ENCODE data around the gene PCSK5. TPM values are rescaled to one million over a fixed set of nuclear protein-coding genes. Genes with fewer than 3 reads are reported as not detected.

PCSK5 gene
- polyA plus RNA-seq, 1 donor (not counting 4 experiments of a cell fraction or from before 2014, with no cell fraction given), result 1.9 TPM

DNA sequence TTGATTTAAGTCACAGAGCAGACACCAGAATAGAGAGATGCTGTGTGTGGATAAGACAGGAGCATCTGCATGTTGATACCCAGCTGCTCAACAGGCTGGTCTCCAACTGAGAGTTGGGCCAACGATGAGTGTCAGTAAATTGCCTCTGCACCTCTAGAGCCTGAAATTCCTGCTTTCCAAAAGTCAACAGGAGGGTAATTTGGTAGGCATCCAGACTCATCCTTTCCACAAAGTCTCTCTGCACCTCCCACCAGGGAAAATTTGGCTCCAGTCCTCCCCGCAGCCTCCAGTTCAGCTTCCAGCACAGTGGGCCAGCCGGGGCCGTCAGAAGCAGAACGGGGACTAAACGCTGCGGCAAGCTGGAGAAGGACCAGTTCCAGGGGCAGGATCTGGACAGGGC, 366.8 kb downstream of the PCSK5 start:
- DNase-seq (ENCODE audit: low read depth, low spot score) (no peak), FAIRE-seq (no peak)
- peaks cover 4% of the 10 kb centered on the region for H3K27me3 ChIP-seq (ENCODE audit: control insufficient read depth, extremely low read depth, insufficient read depth, low read length)
- H3K27ac ChIP-seq (ENCODE audit: control insufficient read depth, insufficient read depth, low read length), result no peak overlapping the region
- no peaks in the 10 kb centered on the region for H3K79me2 ChIP-seq (ENCODE audit: control insufficient read depth, insufficient read depth, low read length)
- peaks cover 6% of the 10 kb centered on the region for H3K4me1 ChIP-seq (ENCODE audit: control insufficient read depth, extremely low read depth, insufficient read depth, low read length)
- H3K36me3 ChIP-seq (ENCODE audit: control insufficient read depth in 2 of 2, extremely low read depth in 1 of 2, insufficient read depth in 2 of 2, low read length in 2 of 2), result no peaks in the 10 kb centered on the region
- dilution Hi-C loops (cut with MboI; ENCODE audit: extremely low pct_ligation_motif_present, low sequenced_read_pairs), result no loop called here
- H3K4me2 ChIP-seq (ENCODE audit: control insufficient read depth, extremely low read depth, insufficient read depth, low read depth, low read length), result no peak overlapping the region
- H3K9me1 ChIP-seq (ENCODE audit: control insufficient read depth, extremely low read depth, insufficient read depth, low read length), result no peaks in the 10 kb centered on the region
- no peak overlapping the region for H3K4me3 ChIP-seq (ENCODE audit: control insufficient read depth in 2 of 3, extremely low read depth in 1 of 3, insufficient read depth in 2 of 3, low read depth in 1 of 3, low read length in 3 of 3)
- TF ChIP-seq EZH2 (IDR thresholded peaks at IDR 0.05; ENCODE audit: low read length), result no peak
- TF ChIP-seq, protein P1, sequence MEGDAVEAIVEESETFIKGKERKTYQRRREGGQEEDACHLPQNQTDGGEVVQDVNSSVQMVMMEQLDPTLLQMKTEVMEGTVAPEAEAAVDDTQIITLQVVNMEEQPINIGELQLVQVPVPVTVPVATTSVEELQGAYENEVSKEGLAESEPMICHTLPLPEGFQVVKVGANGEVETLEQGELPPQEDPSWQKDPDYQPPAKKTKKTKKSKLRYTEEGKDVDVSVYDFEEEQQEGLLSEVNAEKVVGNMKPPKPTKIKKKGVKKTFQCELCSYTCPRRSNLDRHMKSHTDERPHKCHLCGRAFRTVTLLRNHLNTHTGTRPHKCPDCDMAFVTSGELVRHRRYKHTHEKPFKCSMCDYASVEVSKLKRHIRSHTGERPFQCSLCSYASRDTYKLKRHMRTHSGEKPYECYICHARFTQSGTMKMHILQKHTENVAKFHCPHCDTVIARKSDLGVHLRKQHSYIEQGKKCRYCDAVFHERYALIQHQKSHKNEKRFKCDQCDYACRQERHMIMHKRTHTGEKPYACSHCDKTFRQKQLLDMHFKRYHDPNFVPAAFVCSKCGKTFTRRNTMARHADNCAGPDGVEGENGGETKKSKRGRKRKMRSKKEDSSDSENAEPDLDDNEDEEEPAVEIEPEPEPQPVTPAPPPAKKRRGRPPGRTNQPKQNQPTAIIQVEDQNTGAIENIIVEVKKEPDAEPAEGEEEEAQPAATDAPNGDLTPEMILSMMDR (optimal IDR thresholded peaks at IDR 0.05 in 1 of 3, IDR thresholded peaks at IDR 0.05 in 1 of 3, conservative IDR thresholded peaks at IDR 0.05 in 1 of 3; ENCODE audit: extremely low read depth in 1 of 3, insufficient read depth in 2 of 3, low read length in 3 of 3), result no peak
- no peaks in the 10 kb centered on the region for H3K9me3 ChIP-seq (ENCODE audit: control insufficient read depth, low read depth, low read length)
- no peak overlapping the region for H3K9ac ChIP-seq (ENCODE audit: control insufficient read depth, extremely low read depth, insufficient read depth, low read length)
- no peak overlapping the region for H2AFZ ChIP-seq (ENCODE audit: control insufficient read depth, low read length)
- no peaks in the 10 kb centered on the region for H4K20me1 ChIP-seq (ENCODE audit: control insufficient read depth, extremely low read depth, insufficient read depth, low read length)

DNA sequence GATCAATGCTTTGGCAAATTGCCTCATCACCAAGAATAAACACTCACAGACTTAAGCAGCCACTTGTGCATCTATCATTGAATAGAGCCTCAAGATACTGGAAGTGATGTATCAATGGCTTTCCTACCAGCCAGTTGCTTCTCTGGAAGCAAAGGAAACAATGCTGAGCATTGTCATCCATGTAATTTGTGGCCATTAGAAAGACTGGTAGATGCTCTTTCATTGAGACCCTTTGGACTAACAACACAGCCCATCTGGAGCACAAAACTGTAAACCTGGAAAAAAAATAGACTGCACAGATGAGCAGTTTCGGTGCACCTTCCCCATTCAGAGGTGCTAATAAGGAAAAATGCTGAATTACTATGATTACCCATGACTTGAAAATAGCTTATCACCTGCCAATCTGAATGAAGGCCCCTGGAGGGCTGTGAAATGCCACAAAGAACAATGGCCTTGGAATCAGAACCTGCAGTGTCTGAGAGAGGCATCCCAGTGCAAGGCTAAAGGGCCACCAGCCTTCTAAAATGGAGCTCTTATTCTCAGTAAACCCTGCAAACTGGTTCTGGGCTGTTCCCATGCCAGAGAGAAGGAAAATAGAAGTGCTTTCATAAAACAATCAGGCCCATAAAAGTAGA, 376.3 kb downstream of the PCSK5 start:
- Histone ChIP-seq H3K27me3 (ENCODE audit: control insufficient read depth, extremely low read depth, insufficient read depth, low read length) (no peaks in the 10 kb centered on the region), H4K20me1 (ENCODE audit: control insufficient read depth, extremely low read depth, insufficient read depth, low read length) (no peaks in the 10 kb centered on the region), H3K79me2 (ENCODE audit: control insufficient read depth, insufficient read depth, low read length) (no peaks in the 10 kb centered on the region), H2AFZ (ENCODE audit: control insufficient read depth, low read length) (no peak overlapping the region), H3K4me3 (ENCODE audit: control insufficient read depth in 2 of 3, extremely low read depth in 1 of 3, insufficient read depth in 2 of 3, low read depth in 1 of 3, low read length in 3 of 3) (no peak overlapping the region), H3K4me2 (ENCODE audit: control insufficient read depth, extremely low read depth, insufficient read depth, low read depth, low read length) (no peak overlapping the region), H3K4me1 (ENCODE audit: control insufficient read depth, extremely low read depth, insufficient read depth, low read length) (peaks cover 11% of the 10 kb centered on the region), H3K27ac (ENCODE audit: control insufficient read depth, insufficient read depth, low read length) (no peak overlapping the region), H3K9ac (ENCODE audit: control insufficient read depth, extremely low read depth, insufficient read depth, low read length) (no peak overlapping the region), H3K36me3 (ENCODE audit: control insufficient read depth in 2 of 2, extremely low read depth in 1 of 2, insufficient read depth in 2 of 2, low read length in 2 of 2) (no peaks in the 10 kb centered on the region), H3K9me3 (ENCODE audit: control insufficient read depth, low read depth, low read length) (no peaks in the 10 kb centered on the region), H3K9me1 (ENCODE audit: control insufficient read depth, extremely low read depth, insufficient read depth, low read length) (no peaks in the 10 kb centered on the region)
- no peak for FAIRE-seq
- DNase-seq (ENCODE audit: low read depth, low spot score), result no peak
- TF ChIP-seq, protein P1 (optimal IDR thresholded peaks at IDR 0.05 in 1 of 3, IDR thresholded peaks at IDR 0.05 in 1 of 3, conservative IDR thresholded peaks at IDR 0.05 in 1 of 3; ENCODE audit: extremely low read depth in 1 of 3, insufficient read depth in 2 of 3, low read length in 3 of 3), result no peak
- no peak for TF ChIP-seq EZH2 (IDR thresholded peaks at IDR 0.05; ENCODE audit: low read length)
- dilution Hi-C loops (cut with MboI; ENCODE audit: extremely low pct_ligation_motif_present, low sequenced_read_pairs), result no loop called here
